ENCODE measurements around the gene BEND3.

GRCh38 chr6:107057679-107058078 lies 57.6 kb downstream of the BEND3 start:
- TF ChIP-seq CTCF (IDR thresholded peaks at IDR 0.05), result no peak
- TF ChIP-seq POLR2A (IDR thresholded peaks at IDR 0.05), result no peak
- TF ChIP-seq EP300 (IDR thresholded peaks at IDR 0.05), result no peak

Measured in suprapubic skin (tissue), 3 donors.